ENCODE measurements around the gene TRPM2. TPM values are rescaled to one million over a fixed set of nuclear protein-coding genes. Genes with fewer than 3 reads are reported as not detected.

TRPM2 gene
- total and polyA plus RNA-seq, 10 of the 15 experiments (the other 5 are each of a cell fraction or from before 2014, with no cell fraction given): 0.03 to 9.1 (median 2.6) TPM

- RAD21 ChIA-PET (ENCODE audit: unreplicated experiment): no interaction called here
- Histone ChIP-seq H2AFZ (ENCODE audit: control insufficient read depth, low read depth, low read length) (no peak overlapping the region), H3K9me3 (replicated peaks; ENCODE audit: control insufficient read depth, insufficient read depth, low read length) (no peaks in the 10 kb centered on the region), H3K36me3 (ENCODE audit: control insufficient read depth in 2 of 2, insufficient read depth in 2 of 2, low read length in 1 of 2) (no peaks in the 10 kb centered on the region), H3K4me3 (no peak overlapping the region), H3K4me1 (ENCODE audit: control insufficient read depth, insufficient read depth, low read length) (no peaks in the 10 kb centered on the region), H3K79me2 (ENCODE audit: control insufficient read depth, insufficient read depth, low read length) (no peaks in the 10 kb centered on the region), H3K9ac (ENCODE audit: control insufficient read depth, insufficient read depth, low read length) (no peak overlapping the region), H3K27ac (ENCODE audit: control insufficient read depth, insufficient read depth) (no peak overlapping the region), H3K27me3 (replicated peaks in 1 of 2; ENCODE audit: control insufficient read depth in 2 of 2, insufficient read depth in 2 of 2, low read length in 1 of 2) (no peaks in the 10 kb centered on the region), H3K4me2 (ENCODE audit: control insufficient read depth, insufficient read depth) (no peak overlapping the region), H4K20me1 (ENCODE audit: control insufficient read depth, insufficient read depth) (no peaks in the 10 kb centered on the region)
- no TSS peak for BruUV-seq (replicated peaks)
- POLR2A ChIA-PET: no interaction called here
- no peak for FAIRE-seq
- ATAC-seq: no peak
- intact Hi-C loops (cut with micrococcal nuclease; ENCODE audit: unreplicated experiment) (no loop called here), in situ Hi-C loops (cut with MboI) (no loop called here)
- DNase-seq (ENCODE audit: low read depth, low spot score): no peak
- SMC1A ChIA-PET (ENCODE audit: uncharacterized antibody, unreplicated experiment): no interaction called here
- 26% methylated on average over 11 of the region's 13 CpGs for WGBS (ENCODE audit: insufficient coverage, insufficient replicate concordance, low lambda C conversion rate, missing lambda C conversion rate)
- CTCF ChIA-PET: no interaction called here
- TF ChIP-seq ZNF622 (IDR thresholded peaks at IDR 0.05) (no peak), CBFB (IDR thresholded peaks at IDR 0.05; ENCODE audit: low read depth) (no peak), IRF5 (IDR thresholded peaks at IDR 0.05; ENCODE audit: borderline replicate concordance) (no peak), ASH2L (IDR thresholded peaks at IDR 0.05; ENCODE audit: borderline replicate concordance, low read depth) (no peak), MTA3 (IDR thresholded peaks at IDR 0.05; ENCODE audit: borderline replicate concordance, low read length) (no peak), ZNF274 (IDR thresholded peaks at IDR 0.05; ENCODE audit: insufficient read depth, insufficient read length) (no peak), TCF7 (IDR thresholded peaks at IDR 0.05; ENCODE audit: borderline replicate concordance) (no peak), BCLAF1 (IDR thresholded peaks at IDR 0.05) (no peak), ZNF207 (IDR thresholded peaks at IDR 0.05; ENCODE audit: borderline replicate concordance) (no peak), POLR2AphosphoS2 (IDR thresholded peaks at IDR 0.05; ENCODE audit: low read depth, low read length) (no peak)
Measured at GRCh38 chr21:44434568-44434925, 81.1 kb downstream of the TRPM2 start.
